GM15510 (cell line): Measurements from ENCODE around the gene TK2.

Experiments used
- POLR2A ChIP-seq: IDR thresholded peaks from 3 replicates; pipeline ENCODE4 v1.6.1; 2011; ENCODE audit warnings: borderline replicate concordance; ENCODE audit not compliant: insufficient read length; ENCODE audit errors: extremely low read depth

The TK2 gene

GRCh38 chr16:66477028-66477515 is 72.8 kb downstream of the TK2 start:
- no peak for TF ChIP-seq POLR2A

- no peak for TF ChIP-seq POLR2A
Observed at GRCh38 chr16:66476328-66477027, 73.4 kb downstream of the TK2 start.

GRCh38 chr16:66475232-66475631 is 74.7 kb downstream of the TK2 start:
- no peak for TF ChIP-seq POLR2A

GRCh38 chr16:66474750-66475199 is 75.1 kb downstream of the TK2 start:
- TF ChIP-seq POLR2A: no peak

- TF ChIP-seq POLR2A: no peak
Observed at GRCh38 chr16:66473654-66474519, 76.0 kb downstream of the TK2 start.

GRCh38 chr16:66473051-66473571 is 76.8 kb downstream of the TK2 start:
- no peak for TF ChIP-seq POLR2A

- TF ChIP-seq POLR2A: no peak
Observed at GRCh38 chr16:66471716-66472393, 78.1 kb downstream of the TK2 start.

GRCh38 chr16:66471264-66471663 is 78.7 kb downstream of the TK2 start:
- no peak for TF ChIP-seq POLR2A

GRCh38 chr16:66470556-66470955 is 79.4 kb downstream of the TK2 start:
- TF ChIP-seq POLR2A: no peak

- no peak for TF ChIP-seq POLR2A
Observed at GRCh38 chr16:66469947-66470546, 79.9 kb downstream of the TK2 start.

- TF ChIP-seq POLR2A: no peak
Observed at GRCh38 chr16:66469291-66469946, 80.5 kb downstream of the TK2 start.

GRCh38 chr16:66468321-66468965 is 81.5 kb downstream of the TK2 start:
- no peak for TF ChIP-seq POLR2A

GRCh38 chr16:66467611-66468010 is 82.3 kb downstream of the TK2 start:
- no peak for TF ChIP-seq POLR2A
